Ishikawa (cell line): ENCODE measurements around the gene DDX60.

Source experiments
- CEBPB ChIP-seq: IDR thresholded peaks from 2 replicates; pipeline ENCODE4 v1.6.1; 2012
- CREB1 ChIP-seq: IDR thresholded peaks from 2 replicates; pipeline ENCODE4 v1.6.1; 2012; ENCODE audit warnings: low read depth
- EGR1 ChIP-seq: IDR thresholded peaks from 2 replicates; pipeline ENCODE4 v1.6.1; 2012
- EP300 ChIP-seq: IDR thresholded peaks from 2 replicates; pipeline ENCODE4 v1.6.1; 2012; ENCODE audit warnings: borderline replicate concordance
- FOXM1 ChIP-seq: IDR thresholded peaks from 2 replicates; pipeline ENCODE4 v1.6.1; 2012; ENCODE audit warnings: low read depth, borderline replicate concordance
- NFIC ChIP-seq: IDR thresholded peaks from 2 replicates; pipeline ENCODE4 v1.6.1; 2012
- RAD21 ChIP-seq: IDR thresholded peaks from 2 replicates; pipeline ENCODE4 v1.6.1; 2012; ENCODE audit warnings: low read depth
- TAF1 ChIP-seq: IDR thresholded peaks from 2 replicates; pipeline ENCODE4 v1.6.1; 2012; ENCODE audit warnings: low read depth, mild to moderate bottlenecking
- TCF12 ChIP-seq: IDR thresholded peaks from 2 replicates; pipeline ENCODE4 v1.6.1; 2012; ENCODE audit warnings: low read depth
- TEAD4 ChIP-seq: IDR thresholded peaks from 2 replicates; pipeline ENCODE4 v1.6.1; 2012
- YY1 ChIP-seq: IDR thresholded peaks from 2 replicates; pipeline ENCODE4 v1.6.1; 2012; ENCODE audit warnings: low read depth
- ZBTB7A ChIP-seq: IDR thresholded peaks from 2 replicates; pipeline ENCODE4 v1.6.1; 2012; ENCODE audit warnings: low read depth
- TF ChIP-seq, protein P1 (sequence below): IDR thresholded peaks from 2 replicates; pipeline ENCODE4 v1.6.1; 2012
- TF ChIP-seq, protein P2 (sequence below): IDR thresholded peaks from 2 replicates; pipeline ENCODE4 v1.6.1; 2012; ENCODE audit warnings: low read depth, mild to moderate bottlenecking
- TF ChIP-seq, protein P3 (sequence below): IDR thresholded peaks from 2 replicates; pipeline ENCODE4 v1.6.1; 2012

The DDX60 gene

GRCh38 chr4:168318266-168318895 lies at the start of gene DDX60:
TSS of gene DDX60 (minus strand) at chr4:168318752. CDS start at chr4:168311259, 7,493 bp downstream.
- TF ChIP-seq CREB1 (no peak), YY1 (no peak), TEAD4 (no peak), FOXM1 (no peak), EGR1 (no peak), CEBPB (no peak), ZBTB7A (no peak), RAD21 (peak; percentile 1; the same call in 1 of the 2 replicates), EP300 (no peak), TAF1 (0 out of 2 replicates have a peak, but pooled peaks have one; percentile 23), NFIC (no peak), TCF12 (peak; percentile 35; the same call in 1 of the 2 replicates)
- TF ChIP-seq, protein P1, sequence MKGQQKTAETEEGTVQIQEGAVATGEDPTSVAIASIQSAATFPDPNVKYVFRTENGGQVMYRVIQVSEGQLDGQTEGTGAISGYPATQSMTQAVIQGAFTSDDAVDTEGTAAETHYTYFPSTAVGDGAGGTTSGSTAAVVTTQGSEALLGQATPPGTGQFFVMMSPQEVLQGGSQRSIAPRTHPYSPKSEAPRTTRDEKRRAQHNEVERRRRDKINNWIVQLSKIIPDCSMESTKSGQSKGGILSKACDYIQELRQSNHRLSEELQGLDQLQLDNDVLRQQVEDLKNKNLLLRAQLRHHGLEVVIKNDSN: no peak
- TF ChIP-seq, protein P2, sequence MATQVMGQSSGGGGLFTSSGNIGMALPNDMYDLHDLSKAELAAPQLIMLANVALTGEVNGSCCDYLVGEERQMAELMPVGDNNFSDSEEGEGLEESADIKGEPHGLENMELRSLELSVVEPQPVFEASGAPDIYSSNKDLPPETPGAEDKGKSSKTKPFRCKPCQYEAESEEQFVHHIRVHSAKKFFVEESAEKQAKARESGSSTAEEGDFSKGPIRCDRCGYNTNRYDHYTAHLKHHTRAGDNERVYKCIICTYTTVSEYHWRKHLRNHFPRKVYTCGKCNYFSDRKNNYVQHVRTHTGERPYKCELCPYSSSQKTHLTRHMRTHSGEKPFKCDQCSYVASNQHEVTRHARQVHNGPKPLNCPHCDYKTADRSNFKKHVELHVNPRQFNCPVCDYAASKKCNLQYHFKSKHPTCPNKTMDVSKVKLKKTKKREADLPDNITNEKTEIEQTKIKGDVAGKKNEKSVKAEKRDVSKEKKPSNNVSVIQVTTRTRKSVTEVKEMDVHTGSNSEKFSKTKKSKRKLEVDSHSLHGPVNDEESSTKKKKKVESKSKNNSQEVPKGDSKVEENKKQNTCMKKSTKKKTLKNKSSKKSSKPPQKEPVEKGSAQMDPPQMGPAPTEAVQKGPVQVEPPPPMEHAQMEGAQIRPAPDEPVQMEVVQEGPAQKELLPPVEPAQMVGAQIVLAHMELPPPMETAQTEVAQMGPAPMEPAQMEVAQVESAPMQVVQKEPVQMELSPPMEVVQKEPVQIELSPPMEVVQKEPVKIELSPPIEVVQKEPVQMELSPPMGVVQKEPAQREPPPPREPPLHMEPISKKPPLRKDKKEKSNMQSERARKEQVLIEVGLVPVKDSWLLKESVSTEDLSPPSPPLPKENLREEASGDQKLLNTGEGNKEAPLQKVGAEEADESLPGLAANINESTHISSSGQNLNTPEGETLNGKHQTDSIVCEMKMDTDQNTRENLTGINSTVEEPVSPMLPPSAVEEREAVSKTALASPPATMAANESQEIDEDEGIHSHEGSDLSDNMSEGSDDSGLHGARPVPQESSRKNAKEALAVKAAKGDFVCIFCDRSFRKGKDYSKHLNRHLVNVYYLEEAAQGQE: no peak
- TF ChIP-seq, protein P3, sequence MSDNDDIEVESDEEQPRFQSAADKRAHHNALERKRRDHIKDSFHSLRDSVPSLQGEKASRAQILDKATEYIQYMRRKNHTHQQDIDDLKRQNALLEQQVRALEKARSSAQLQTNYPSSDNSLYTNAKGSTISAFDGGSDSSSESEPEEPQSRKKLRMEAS: no peak

- TF ChIP-seq TCF12: no peak
- TF ChIP-seq CEBPB: no peak
- TF ChIP-seq RAD21: no peak
- no peak for TF ChIP-seq EP300
- TF ChIP-seq, protein P2: no peak
- TF ChIP-seq, protein P3: no peak
- TF ChIP-seq NFIC: no peak
- no peak for TF ChIP-seq TEAD4
These were observed 48.5 kb upstream of the DDX60 start for GRCh38 chr4:168367065-168367464.

DNA sequence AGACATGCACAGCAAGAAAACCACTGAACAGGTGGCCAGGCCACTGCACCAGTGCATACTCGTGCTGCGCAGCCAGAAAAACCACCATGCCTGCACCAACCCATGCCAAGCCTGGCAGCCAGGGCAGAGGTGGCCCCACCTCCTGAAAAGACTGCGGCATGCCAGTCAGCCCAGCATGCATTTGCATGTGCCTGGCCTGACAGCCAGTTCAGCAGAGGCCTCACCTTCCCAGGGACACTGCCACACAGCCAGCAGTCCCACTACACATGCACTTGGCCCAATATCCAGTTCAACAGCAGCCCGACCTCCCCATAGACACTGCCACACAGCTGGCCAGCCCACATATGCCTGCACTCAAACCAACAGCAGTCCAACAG lies 43.5 kb upstream of the DDX60 start:
- TF ChIP-seq, protein P1: no peak
- no peak for TF ChIP-seq TCF12
- no peak for TF ChIP-seq TEAD4
- no peak for TF ChIP-seq YY1
- TF ChIP-seq EGR1: no peak
- TF ChIP-seq, protein P2: no peak
- TF ChIP-seq CREB1: no peak
- TF ChIP-seq ZBTB7A: no peak
- no peak for TF ChIP-seq RAD21
- no peak for TF ChIP-seq TAF1
- TF ChIP-seq NFIC: no peak
- TF ChIP-seq, protein P3: no peak
- no peak for TF ChIP-seq FOXM1
- no peak for TF ChIP-seq CEBPB
- TF ChIP-seq EP300: no peak

DNA sequence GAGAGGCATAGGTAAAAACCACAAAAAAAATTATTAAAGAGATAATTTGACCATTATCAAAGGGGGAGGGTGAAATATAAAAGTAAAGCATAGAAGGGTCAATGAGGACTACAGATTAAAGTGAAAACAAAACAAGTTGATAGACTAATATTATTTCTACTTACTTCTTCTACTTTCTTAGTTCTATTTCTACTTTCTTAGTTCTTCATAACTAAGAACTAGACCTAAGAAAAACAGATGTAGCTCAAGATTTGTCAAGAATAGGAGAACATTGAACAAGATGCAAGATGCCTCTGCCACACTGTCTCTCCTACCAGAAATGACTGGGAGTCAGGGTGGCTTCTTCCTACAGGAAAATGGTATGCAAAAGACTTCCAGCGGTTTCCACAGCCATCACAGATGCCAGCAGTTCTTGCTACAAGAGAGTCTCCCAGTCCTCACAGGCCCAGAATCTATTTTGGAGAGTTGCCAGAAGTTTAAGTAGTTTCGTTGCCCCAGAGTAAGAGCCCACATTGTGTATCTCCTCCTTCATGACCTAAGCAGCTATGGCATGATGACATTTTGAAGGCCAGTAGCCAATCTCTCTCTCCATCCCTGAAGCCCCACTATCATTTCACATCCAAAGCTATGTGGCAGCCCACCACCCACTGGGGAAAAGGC lies 42.9 kb upstream of the DDX60 start:
- TF ChIP-seq CEBPB (no peak), TAF1 (no peak), EP300 (no peak), EGR1 (no peak), CREB1 (no peak), FOXM1 (no peak)
